OCI-LY3 (cell line): Measurements from ENCODE around the gene RBM48.

Experiments used
- H2AFZ ChIP-seq: fragments of 200-600, 300-600 bp; shearing (Covaris generic); 2 replicates; pipeline ENCODE4 v1.6.0; 2014; ENCODE audit warnings: antibody characterized with exemption, low read depth, low read length
- H3K27ac ChIP-seq: fragments of 200-600, 300-600 bp; sonication (generic); 2 replicates; pipeline ENCODE4 v1.5.1; 2014; ENCODE audit warnings: mild to moderate bottlenecking, low read length, moderate library complexity, mixed read lengths
- H3K27me3 ChIP-seq: fragments of 200-600, 300-600 bp; sonication (generic); 2 replicates; pipeline ENCODE4 v1.6.1; 2014; ENCODE audit warnings: low read depth, low read length, mixed read lengths
- H3K36me3 ChIP-seq: fragments of 200-600, 300-600 bp; sonication (generic); replicated peaks from 2 replicates; pipeline ENCODE3; 2014; ENCODE audit warnings: low read depth, low read length, mixed read lengths
- H3K4me1 ChIP-seq: fragments of 300-600, 200-600 bp; sonication (generic); 2 replicates; pipeline ENCODE4 v1.6.1; 2014; ENCODE audit warnings: low read length, mixed read lengths
- H3K4me2 ChIP-seq: fragments of 200-600, 300-600 bp; sonication (generic); 2 replicates; pipeline ENCODE4 v1.6.1; 2014; ENCODE audit warnings: low read length, mixed read lengths
- H3K4me3 ChIP-seq: fragments of 300-600, 200-600 bp; sonication (generic); 2 replicates; pipeline ENCODE4 v1.5.1; 2014; ENCODE audit warnings: antibody characterized with exemption, mild to moderate bottlenecking, low read length, moderate library complexity
- H3K79me2 ChIP-seq: fragments of 300-600, 200-600 bp; shearing (Covaris generic); 2 replicates; pipeline ENCODE4 v1.6.1; 2014; ENCODE audit warnings: mild to moderate bottlenecking, low read length, mixed read lengths
- H3K9ac ChIP-seq: fragments of 300-600, 200-600 bp; shearing (Covaris generic); 2 replicates; pipeline ENCODE4 v1.6.0; 2014; ENCODE audit warnings: mild to moderate bottlenecking, low read length, moderate library complexity
- H3K9me3 ChIP-seq: fragments of 200-600, 300-600 bp; shearing (Covaris generic); 2 replicates; pipeline ENCODE4 v1.6.1; 2014; ENCODE audit warnings: low read length, mixed read lengths; ENCODE audit not compliant: insufficient read depth
- H4K20me1 ChIP-seq: fragments of 200-600, 300-600 bp; sonication (generic); 2 replicates; pipeline ENCODE4 v1.6.1; 2016; ENCODE audit warnings: low read length, mixed read lengths; ENCODE audit not compliant: insufficient read depth
- EZH2phosphoT487 ChIP-seq: fragments of 200-600 bp; shearing (Covaris generic); IDR thresholded peaks from 2 replicates; pipeline ENCODE4 v1.6.1; 2018; ENCODE audit warnings: antibody characterized with exemption, mixed run types, low read depth
- TF ChIP-seq, protein P1 (sequence below): fragments of 200-600, 300-600 bp; sonication (generic); IDR thresholded peaks from 2 replicates; pipeline ENCODE4 v1.5.1; 2014; ENCODE audit warnings: antibody characterized with exemption, low read length, low read depth

The RBM48 gene

GRCh38 chr7:92546856-92547497, 18.4 kb downstream of the RBM48 start:
- Histone ChIP-seq H3K36me3 (no peaks in the 10 kb centered on the region), H3K4me1 (no peaks in the 10 kb centered on the region), H3K9ac (no peak overlapping the region), H3K4me2 (no peak overlapping the region), H4K20me1 (no peaks in the 10 kb centered on the region), H3K4me3 (no peak overlapping the region), H3K9me3 (no peaks in the 10 kb centered on the region), H2AFZ (no peak overlapping the region), H3K27me3 (no peaks in the 10 kb centered on the region), H3K27ac (no peak overlapping the region), H3K79me2 (no peaks in the 10 kb centered on the region)
- TF ChIP-seq, protein P1, sequence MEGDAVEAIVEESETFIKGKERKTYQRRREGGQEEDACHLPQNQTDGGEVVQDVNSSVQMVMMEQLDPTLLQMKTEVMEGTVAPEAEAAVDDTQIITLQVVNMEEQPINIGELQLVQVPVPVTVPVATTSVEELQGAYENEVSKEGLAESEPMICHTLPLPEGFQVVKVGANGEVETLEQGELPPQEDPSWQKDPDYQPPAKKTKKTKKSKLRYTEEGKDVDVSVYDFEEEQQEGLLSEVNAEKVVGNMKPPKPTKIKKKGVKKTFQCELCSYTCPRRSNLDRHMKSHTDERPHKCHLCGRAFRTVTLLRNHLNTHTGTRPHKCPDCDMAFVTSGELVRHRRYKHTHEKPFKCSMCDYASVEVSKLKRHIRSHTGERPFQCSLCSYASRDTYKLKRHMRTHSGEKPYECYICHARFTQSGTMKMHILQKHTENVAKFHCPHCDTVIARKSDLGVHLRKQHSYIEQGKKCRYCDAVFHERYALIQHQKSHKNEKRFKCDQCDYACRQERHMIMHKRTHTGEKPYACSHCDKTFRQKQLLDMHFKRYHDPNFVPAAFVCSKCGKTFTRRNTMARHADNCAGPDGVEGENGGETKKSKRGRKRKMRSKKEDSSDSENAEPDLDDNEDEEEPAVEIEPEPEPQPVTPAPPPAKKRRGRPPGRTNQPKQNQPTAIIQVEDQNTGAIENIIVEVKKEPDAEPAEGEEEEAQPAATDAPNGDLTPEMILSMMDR = no peak
- TF ChIP-seq EZH2phosphoT487 = no peak

DNA sequence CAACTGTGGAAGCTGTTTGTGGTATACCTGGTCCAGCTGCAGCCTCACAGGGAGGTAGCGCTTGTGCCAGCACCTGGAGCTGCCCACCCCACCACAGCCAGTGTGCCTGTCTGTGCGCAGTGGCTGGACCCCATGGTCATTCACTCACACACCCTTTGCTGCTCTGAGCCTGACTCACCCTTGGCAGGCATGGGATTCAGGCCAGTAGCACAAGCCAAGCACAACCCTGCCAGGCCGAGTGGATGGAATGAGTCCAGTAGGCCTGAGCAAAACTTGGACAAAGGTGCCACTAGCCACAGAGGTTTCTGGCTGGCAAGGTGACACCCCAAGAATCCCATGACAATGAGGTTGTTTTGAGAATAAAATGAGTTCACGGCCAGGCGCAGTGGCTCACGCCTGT, 19.0 kb downstream of the RBM48 start:
- Histone ChIP-seq H2AFZ (no peak overlapping the region), H3K27ac (no peak overlapping the region), H4K20me1 (no peaks in the 10 kb centered on the region), H3K9ac (no peak overlapping the region), H3K36me3 (no peaks in the 10 kb centered on the region), H3K27me3 (no peaks in the 10 kb centered on the region), H3K4me3 (no peak overlapping the region), H3K79me2 (no peaks in the 10 kb centered on the region), H3K4me2 (no peak overlapping the region), H3K9me3 (no peaks in the 10 kb centered on the region), H3K4me1 (no peaks in the 10 kb centered on the region)
- TF ChIP-seq EZH2phosphoT487 = no peak
- TF ChIP-seq, protein P1 = no peak

- Histone ChIP-seq H3K4me1 (no peaks in the 10 kb centered on the region), H3K4me2 (no peak overlapping the region), H3K4me3 (no peak overlapping the region), H3K27ac (no peak overlapping the region), H3K9ac (no peak overlapping the region), H3K9me3 (no peaks in the 10 kb centered on the region), H3K36me3 (no peaks in the 10 kb centered on the region), H3K27me3 (no peaks in the 10 kb centered on the region), H2AFZ (no peak overlapping the region), H3K79me2 (no peaks in the 10 kb centered on the region), H4K20me1 (no peaks in the 10 kb centered on the region)
- no peak for TF ChIP-seq EZH2phosphoT487
- TF ChIP-seq, protein P1 = no peak
Observed at GRCh38 chr7:92550194-92550593, 21.6 kb downstream of the RBM48 start.

DNA sequence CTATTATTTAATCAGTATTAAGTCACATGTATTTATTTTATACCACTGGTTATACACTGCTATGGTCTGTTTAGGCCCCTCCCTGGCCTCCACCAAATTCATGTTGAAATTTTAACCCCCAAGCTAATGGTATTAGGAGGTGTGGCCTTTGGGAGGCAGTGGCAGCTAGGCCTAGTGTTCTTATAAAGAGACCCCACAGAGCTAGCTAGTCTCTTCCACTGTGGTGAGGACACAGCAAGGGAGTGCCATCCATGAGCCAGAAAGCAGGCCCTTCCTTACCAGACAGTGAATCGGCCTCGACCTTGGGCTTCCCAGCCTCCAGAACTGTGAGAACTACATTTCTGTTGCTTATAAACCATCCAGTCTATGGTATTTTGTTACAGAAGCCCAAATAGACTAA, 28.7 kb downstream of the RBM48 start:
- Histone ChIP-seq H3K36me3 (peaks cover 14% of the 10 kb centered on the region), H3K27ac (no peak overlapping the region), H3K9ac (no peak overlapping the region), H3K79me2 (no peaks in the 10 kb centered on the region), H4K20me1 (no peaks in the 10 kb centered on the region), H2AFZ (no peak overlapping the region), H3K4me2 (no peak overlapping the region), H3K9me3 (no peaks in the 10 kb centered on the region), H3K4me1 (no peaks in the 10 kb centered on the region), H3K4me3 (no peak overlapping the region), H3K27me3 (no peaks in the 10 kb centered on the region)
- TF ChIP-seq, protein P1 = no peak
- no peak for TF ChIP-seq EZH2phosphoT487
